HG03135 (cell line): ENCODE data around the gene OR4P4.

Experiments
- ATAC-seq: cut with Tn5 transposase; IDR thresholded peaks from one replicate; pipeline ENCODE4 v1.9.1; 2021; ENCODE audit warnings: mild to moderate bottlenecking, moderate library complexity; ENCODE audit not compliant: unreplicated experiment

OR4P4 gene

GRCh38 chr11:55634813-55635212, at the start of gene OR4P4:
TSS of gene OR4P4 (plus strand) at chr11:55635113.
- no peak for ATAC-seq

DNA sequence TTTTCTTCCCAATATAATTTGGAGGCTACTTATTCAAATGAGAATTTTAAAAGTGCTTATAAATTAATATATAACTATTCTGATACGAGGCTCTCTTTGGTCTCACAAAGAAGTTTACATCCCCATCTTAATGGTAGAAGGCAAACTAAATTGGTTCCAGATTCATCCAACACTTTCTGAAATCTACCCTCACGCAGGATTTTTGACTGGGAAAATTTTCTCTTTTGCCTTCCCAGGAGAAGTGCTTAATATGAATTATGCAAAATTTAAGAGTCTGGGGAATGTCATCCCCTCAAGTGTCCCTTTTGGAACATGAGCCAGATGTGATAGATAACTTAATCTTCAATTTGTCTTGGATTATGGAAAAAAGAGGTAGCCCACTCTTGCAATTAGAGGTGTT, 27.4 kb upstream of the OR4P4 start, which contains the start of gene OR4C11:
Gene OR4C11, minus strand, starts transcription at position 101 of the 400 bp plus-strand sequence. CDS start 3,272 bp downstream, outside the sequence.
- no peak for ATAC-seq

GRCh38 chr11:55624531-55624930, 10.4 kb upstream of the OR4P4 start:
- ATAC-seq, result no peak

DNA sequence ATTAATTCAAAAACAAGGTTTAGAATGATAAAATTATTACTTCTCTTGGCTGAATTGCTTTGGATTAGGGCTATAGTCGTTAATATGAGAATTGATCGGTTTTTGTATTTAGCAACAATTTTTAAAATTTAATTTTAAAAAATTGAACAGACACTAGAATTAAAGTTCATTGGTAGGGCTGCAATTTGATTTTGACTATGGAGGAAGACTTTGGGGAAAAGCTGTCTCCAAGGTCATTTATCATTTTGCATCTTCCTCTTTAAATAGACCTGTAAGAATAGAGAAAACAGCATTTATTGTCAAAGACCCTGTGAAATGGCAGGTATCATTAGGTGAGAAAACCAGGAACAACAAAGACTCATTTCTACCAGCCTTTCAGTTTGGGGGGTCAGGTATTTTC, 13.1 kb downstream of the OR4P4 start, which contains the start of gene OR4S2:
Gene OR4S2, plus strand, starts transcription at position 301 of the 400 bp plus-strand sequence. CDS start 2,577 bp downstream, outside the sequence.
- no peak for ATAC-seq

DNA sequence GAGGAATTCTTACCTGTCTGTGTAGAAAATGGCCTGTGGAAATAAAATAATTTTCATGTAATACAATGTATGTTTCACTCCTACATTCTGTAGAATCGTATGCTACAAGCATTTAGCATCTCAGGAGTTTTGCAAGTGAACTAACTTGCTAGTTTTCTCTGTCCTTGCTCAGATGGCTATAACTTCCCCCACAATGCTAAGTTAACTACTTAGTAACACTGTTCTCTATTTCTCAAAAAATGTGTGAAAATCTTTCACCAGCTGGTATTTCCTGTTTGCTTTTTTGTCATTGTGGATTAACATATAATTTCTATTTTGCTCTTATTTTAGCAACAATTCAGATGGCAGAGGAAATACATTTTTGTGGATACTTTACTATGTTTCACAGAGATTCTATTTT, 17.6 kb downstream of the OR4P4 start:
- no peak for ATAC-seq

DNA sequence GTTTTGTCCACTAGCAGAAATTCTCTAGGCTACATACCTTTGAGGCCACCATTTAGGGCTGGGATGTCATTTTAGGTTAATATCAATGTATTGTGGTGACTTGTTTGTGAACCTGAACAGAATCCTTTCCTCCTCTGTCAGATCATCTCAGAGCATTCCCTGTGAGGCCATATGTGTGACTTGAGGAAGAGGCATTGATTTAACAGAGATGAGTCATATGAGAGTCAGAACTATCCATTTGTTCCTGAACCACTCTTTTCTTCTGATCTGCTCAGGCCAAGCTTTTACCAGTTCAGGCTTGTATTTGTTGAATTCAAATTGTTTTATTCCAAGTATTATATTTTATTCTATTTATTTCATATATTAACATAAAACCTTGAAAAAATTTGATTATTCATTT, 20.2 kb downstream of the OR4P4 start:
- ATAC-seq, result no peak

- peak; percentile 98 for ATAC-seq
These were observed 23.2 kb downstream of the OR4P4 start for GRCh38 chr11:55658031-55658573.

DNA sequence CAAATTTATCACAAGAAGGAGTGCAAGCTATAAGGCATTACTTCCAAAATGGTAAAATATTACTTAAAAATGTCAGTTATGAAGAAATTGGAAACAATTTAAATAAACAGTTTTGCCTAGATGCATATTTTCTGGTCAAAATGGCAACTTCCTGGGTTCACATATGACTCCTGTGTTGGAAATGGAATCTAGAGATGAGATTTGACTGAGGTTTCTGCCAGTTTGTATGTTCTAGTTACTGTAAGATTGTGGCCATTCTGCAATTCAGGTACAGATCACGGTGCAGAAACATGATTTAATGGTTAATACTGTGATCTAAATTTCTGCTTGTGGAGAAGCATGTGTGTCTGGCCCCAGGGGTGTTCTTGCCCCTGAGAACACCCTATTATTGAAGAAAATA, 23.7 kb downstream of the OR4P4 start:
- peak; percentile 24 for ATAC-seq

DNA sequence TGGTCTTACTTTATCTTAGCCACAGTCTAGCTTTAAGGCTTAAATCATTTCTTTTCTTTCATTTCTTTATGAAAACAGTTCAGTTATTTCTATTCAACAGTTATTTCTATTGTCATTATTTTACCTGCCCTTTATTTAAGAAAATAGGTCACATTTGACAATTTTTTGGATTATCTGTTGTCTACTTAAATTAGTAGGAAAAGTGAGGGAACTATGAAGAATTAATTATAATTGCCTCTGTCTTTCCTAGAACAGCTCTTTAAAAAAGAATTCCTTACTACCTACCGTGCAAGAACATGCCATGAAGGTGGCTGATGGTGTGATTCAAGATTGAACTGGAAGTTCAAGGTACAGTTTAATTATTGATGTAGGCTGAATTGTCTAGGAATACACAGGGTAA, 27.0 kb downstream of the OR4P4 start, which contains the start of gene OR4C6:
Gene OR4C6, plus strand, starts transcription at position 301 of the 400 bp plus-strand sequence. CDS start 2,966 bp downstream, outside the sequence.
- ATAC-seq, result no peak

GRCh38 chr11:55669376-55669775, 34.5 kb downstream of the OR4P4 start:
- ATAC-seq, result no peak

DNA sequence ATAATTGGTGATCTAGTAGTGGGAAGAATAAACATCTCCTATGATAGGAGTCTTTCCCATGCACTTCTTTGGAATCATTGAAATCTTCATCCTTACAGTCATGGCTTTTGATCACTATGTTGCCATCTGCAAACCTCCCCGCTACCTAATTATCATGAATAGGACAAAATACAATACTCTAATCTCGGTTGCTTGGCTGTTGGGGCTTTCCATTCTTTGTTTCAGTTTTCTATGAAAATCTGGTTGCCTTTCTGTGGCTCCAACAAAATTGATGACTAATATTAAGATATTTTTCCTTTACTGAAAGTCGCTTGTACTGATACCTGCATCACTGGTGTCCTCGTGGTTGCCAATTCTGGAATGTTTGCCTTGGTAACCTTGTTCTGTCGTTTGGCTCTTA, 38.9 kb downstream of the OR4P4 start:
- no peak for ATAC-seq
